ENCODE measurements around the gene ERC2. TPM values are rescaled to one million over a fixed set of nuclear protein-coding genes. Genes with fewer than 3 reads are reported as not detected.

Gene ERC2
- total and polyA plus RNA-seq, 2 of the 8 experiments (the other 6 are each of a cell fraction or from before 2014, with no cell fraction given) = 16.4 to 22.8 TPM

- H2BK15ac ChIP-seq (ENCODE audit: low read length) = no peak overlapping the region
- H2BK120ac ChIP-seq (replicated peaks; ENCODE audit: low read depth, low read length) = no peak overlapping the region
- H2BK20ac ChIP-seq (ENCODE audit: low read length) = no peak overlapping the region
- H4K20me1 ChIP-seq (replicated peaks in 1 of 2; ENCODE audit: control insufficient read depth in 1 of 2, insufficient read depth in 2 of 2, low read length in 2 of 2) = no peaks in the 10 kb centered on the region
- no peaks in the 10 kb centered on the region for H3K9me3 ChIP-seq (ENCODE audit: insufficient read depth in 2 of 2, low read depth in 1 of 2, low read length in 1 of 2)
- H3K18ac ChIP-seq (ENCODE audit: extremely low read depth, low read length) = no peak overlapping the region
- no peak overlapping the region for H2AFZ ChIP-seq (ENCODE audit: low read length)
- H2BK12ac ChIP-seq (ENCODE audit: low read depth, low read length) = no peak overlapping the region
- no peaks in the 10 kb centered on the region; the same call in 1 of the 2 replicates for H3K23me2 ChIP-seq (ENCODE audit: low read depth, low read length)
- DNase-seq (ENCODE audit: low read depth in 1 of 2, low spot score in 2 of 2) = no peak
- H4K8ac ChIP-seq (ENCODE audit: extremely low read depth, insufficient read depth, low read length) = no peak overlapping the region
- H3K4me2 ChIP-seq (ENCODE audit: insufficient read depth in 1 of 2, low read depth in 2 of 2, low read length in 2 of 2) = no peak overlapping the region
- H3K27me3 ChIP-seq (replicated peaks in 1 of 4; ENCODE audit: control insufficient read depth in 3 of 4, extremely low read depth in 1 of 4, insufficient read depth in 3 of 4, low read length in 3 of 4) = no peaks in the 10 kb centered on the region
- no peak for FAIRE-seq
- H4K5ac ChIP-seq (ENCODE audit: insufficient read length, low read depth, low read length) = no peak overlapping the region
- no peak overlapping the region for H3K4me3 ChIP-seq (ENCODE audit: extremely low read depth in 1 of 4, insufficient read depth in 2 of 4, low read depth in 3 of 4, low read length in 4 of 4)
- TF ChIP-seq ATF2 (IDR thresholded peaks at IDR 0.05; ENCODE audit: low read length) (no peak), MAX (IDR thresholded peaks at IDR 0.05) (no peak), JUN (IDR thresholded peaks at IDR 0.05; ENCODE audit: low read depth, low read length) (no peak), KDM1A (IDR thresholded peaks at IDR 0.05; ENCODE audit: borderline replicate concordance, low read length) (no peak), CHD2 (IDR thresholded peaks at IDR 0.05; ENCODE audit: low read length) (no peak), TAF7 (optimal IDR thresholded peaks at IDR 0.05; ENCODE audit: borderline replicate concordance, low read depth, low read length) (no peak), SIX5 (IDR thresholded peaks at IDR 0.05; ENCODE audit: low read depth, low read length) (no peak), FOSL1 (IDR thresholded peaks at IDR 0.05; ENCODE audit: insufficient read depth, low read depth, low read length) (no peak), CEBPB (IDR thresholded peaks at IDR 0.05; ENCODE audit: low read depth, low read length) (no peak), JUND (IDR thresholded peaks at IDR 0.05; ENCODE audit: low read length) (no peak), PHF8 (conservative IDR thresholded peaks at IDR 0.05; ENCODE audit: low read depth, low read length) (no peak)
- POLR2A ChIA-PET (ENCODE audit: partially characterized antibody) = no interaction called here
- no peak overlapping the region for H2AK5ac ChIP-seq (ENCODE audit: low read depth, low read length)
- no peak overlapping the region for H2BK5ac ChIP-seq (ENCODE audit: low read depth, low read length)
- no peaks in the 10 kb centered on the region for H3K36me3 ChIP-seq (ENCODE audit: control insufficient read depth in 2 of 4, insufficient read depth in 4 of 4, low read length in 3 of 4)
- no peaks in the 10 kb centered on the region for H3K79me2 ChIP-seq (ENCODE audit: control insufficient read depth in 1 of 2, insufficient read depth in 2 of 2, low read length in 2 of 2)
- H3K27ac ChIP-seq (ENCODE audit: low read depth, low read length) = no peak overlapping the region
- no peak overlapping the region for H3K9ac ChIP-seq (replicated peaks in 1 of 4; ENCODE audit: extremely low read depth in 1 of 4, low read depth in 3 of 4, low read length in 3 of 4)
- H3K4ac ChIP-seq (replicated peaks; ENCODE audit: insufficient read length, low read depth, low read length) = no peak overlapping the region
- WGBS, 2 experiments (ENCODE audit: extremely low coverage in 1 of 2, insufficient coverage in 1 of 2, insufficient read length in 1 of 2, insufficient replicate concordance in 2 of 2, low coverage in 1 of 2, low lambda C conversion rate in 2 of 2, missing lambda C conversion rate in 1 of 2) = 85% methylated on average over 3 of the region's 3 CpGs; no CpG with 5 or more reads in 1 of the 2 experiments
- H3K14ac ChIP-seq (ENCODE audit: insufficient read length) = no peak overlapping the region
- no peaks in the 10 kb centered on the region for H3K79me1 ChIP-seq (ENCODE audit: low read depth, low read length)
- CTCF ChIA-PET (ENCODE audit: partially characterized antibody) = interaction anchor here (1.0 to 1.2 kb wide), 3 partner anchors 13 to 120 kb away, joined by 3 read pairs; no protein-coding TSS in a partner anchor
- H3K4me1 ChIP-seq (replicated peaks in 1 of 4; ENCODE audit: control insufficient read depth in 3 of 4, insufficient read depth in 4 of 4, low read length in 3 of 4) = peaks cover 0 to 9% (median 5%) of the 10 kb centered on the region in 4 experiments; a peak in 5 of 7 replicates
- no peak overlapping the region for H3K56ac ChIP-seq (replicated peaks; ENCODE audit: insufficient read length, low read depth, low read length)
- H3K23ac ChIP-seq (ENCODE audit: insufficient read length) = no peak overlapping the region
- H4K91ac ChIP-seq (replicated peaks; ENCODE audit: insufficient read length, low read length) = no peak overlapping the region
Observed at GRCh38 chr3:56193519-56193918, 274.7 kb downstream of the ERC2 start.

Data from H1 (cell line).